Measurements from ENCODE around the gene DNAH9. TPM values are rescaled to one million over a fixed set of nuclear protein-coding genes. Genes with fewer than 3 reads are reported as not detected.

DNAH9 gene
- total RNA-seq, 1 experiment from 2014 or later, result 0.22 TPM

DNA sequence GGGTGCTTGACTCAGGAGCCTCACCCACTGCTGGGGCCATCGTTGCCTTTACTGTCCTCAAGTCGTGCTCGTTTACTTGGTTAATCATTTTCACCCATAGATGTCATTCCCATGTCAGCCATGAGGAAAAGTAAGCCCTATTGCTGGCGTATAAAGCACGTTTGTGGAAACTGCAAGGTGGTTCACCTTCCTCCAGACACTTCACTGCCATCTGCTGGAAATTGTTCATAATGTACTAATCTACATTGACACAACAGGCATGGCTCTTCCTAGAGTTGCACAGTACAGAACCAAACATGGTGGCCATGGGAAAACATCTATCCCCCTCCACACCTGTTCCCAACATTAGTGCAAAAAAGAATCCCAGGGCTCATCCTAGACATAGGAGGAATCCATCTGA lies 282.4 kb downstream of the DNAH9 start:
- Histone ChIP-seq H2BK20ac (ENCODE audit: low read depth, low read length, poor library complexity, severe bottlenecking) (no peak overlapping the region), H2BK120ac (ENCODE audit: low read depth, low read length, poor library complexity, severe bottlenecking) (no peak overlapping the region), H3K9me3 (ENCODE audit: control insufficient read depth, low read depth, low read length) (no peaks in the 10 kb centered on the region), H3K79me1 (ENCODE audit: insufficient read depth, low read depth, low read length, poor library complexity, severe bottlenecking) (no peaks in the 10 kb centered on the region), H2AK5ac (ENCODE audit: insufficient read length, low read length) (no peak overlapping the region), H3K56ac (ENCODE audit: insufficient read length, low read depth, low read length) (no peak overlapping the region), H3K4ac (ENCODE audit: low read depth, low read length) (no peak overlapping the region), H2BK15ac (ENCODE audit: low read depth, low read length) (no peak overlapping the region), H4K91ac (ENCODE audit: insufficient read length, low read depth, low read length) (no peak overlapping the region), H3K79me2 (ENCODE audit: insufficient read depth, low read length) (no peaks in the 10 kb centered on the region), H3K18ac (ENCODE audit: insufficient read length, low read depth, low read length) (no peak overlapping the region), H4K8ac (replicated peaks; ENCODE audit: insufficient read length, low read depth, low read length) (no peak overlapping the region), H3K4me1 (ENCODE audit: insufficient read depth, low read length) (no peaks in the 10 kb centered on the region), H2BK12ac (ENCODE audit: insufficient read length, low read depth, low read length) (no peak overlapping the region), H2BK5ac (ENCODE audit: insufficient read length, low read length) (no peak overlapping the region), H3K27ac (ENCODE audit: insufficient read length, low read depth, low read length) (no peak overlapping the region), H3K4me2 (ENCODE audit: insufficient read depth, insufficient read length, low read length) (no peak overlapping the region), H2AFZ (ENCODE audit: low read length) (no peak overlapping the region), H3K9ac (ENCODE audit: extremely low read depth, insufficient read length, low read length) (no peak overlapping the region), H4K5ac (ENCODE audit: insufficient read length, low read depth, low read length) (no peak overlapping the region), H3K23ac (ENCODE audit: insufficient read length, low read depth, low read length) (no peak overlapping the region), H3K23me2 (ENCODE audit: insufficient read length, low read depth, low read length, poor library complexity, severe bottlenecking) (no peaks in the 10 kb centered on the region), H3K14ac (ENCODE audit: insufficient read depth, low read length) (no peak overlapping the region), H3K27me3 (ENCODE audit: insufficient read depth, low read length) (no peaks in the 10 kb centered on the region), H4K20me1 (ENCODE audit: control insufficient read depth, insufficient read depth, insufficient read length) (no peaks in the 10 kb centered on the region), H3T11ph (ENCODE audit: low read length) (no peak overlapping the region)
- no peaks in the 10 kb centered on the region for H3K4me1 Mint-ChIP-seq
- H3K9me3 Mint-ChIP-seq, result no peaks in the 10 kb centered on the region
- no peak overlapping the region for H3K4me3 Mint-ChIP-seq
- WGBS (ENCODE audit: extremely low coverage, insufficient read length, low lambda C conversion rate), result no CpG with 5 or more reads among the region's 5 CpGs
- no peak overlapping the region; a peak in 1 of 7 replicates for H3K27ac Mint-ChIP-seq
- no peak for DNase-seq
- no peaks in the 10 kb centered on the region for H3K36me3 Mint-ChIP-seq (ENCODE audit: insufficient read depth in 1 of 3, low read depth in 3 of 3)
- no peaks in the 10 kb centered on the region; the same call in 1 of the 2 replicates for H3K27me3 Mint-ChIP-seq (ENCODE audit: low read depth)
- TF ChIP-seq, protein P1, sequence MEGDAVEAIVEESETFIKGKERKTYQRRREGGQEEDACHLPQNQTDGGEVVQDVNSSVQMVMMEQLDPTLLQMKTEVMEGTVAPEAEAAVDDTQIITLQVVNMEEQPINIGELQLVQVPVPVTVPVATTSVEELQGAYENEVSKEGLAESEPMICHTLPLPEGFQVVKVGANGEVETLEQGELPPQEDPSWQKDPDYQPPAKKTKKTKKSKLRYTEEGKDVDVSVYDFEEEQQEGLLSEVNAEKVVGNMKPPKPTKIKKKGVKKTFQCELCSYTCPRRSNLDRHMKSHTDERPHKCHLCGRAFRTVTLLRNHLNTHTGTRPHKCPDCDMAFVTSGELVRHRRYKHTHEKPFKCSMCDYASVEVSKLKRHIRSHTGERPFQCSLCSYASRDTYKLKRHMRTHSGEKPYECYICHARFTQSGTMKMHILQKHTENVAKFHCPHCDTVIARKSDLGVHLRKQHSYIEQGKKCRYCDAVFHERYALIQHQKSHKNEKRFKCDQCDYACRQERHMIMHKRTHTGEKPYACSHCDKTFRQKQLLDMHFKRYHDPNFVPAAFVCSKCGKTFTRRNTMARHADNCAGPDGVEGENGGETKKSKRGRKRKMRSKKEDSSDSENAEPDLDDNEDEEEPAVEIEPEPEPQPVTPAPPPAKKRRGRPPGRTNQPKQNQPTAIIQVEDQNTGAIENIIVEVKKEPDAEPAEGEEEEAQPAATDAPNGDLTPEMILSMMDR (conservative IDR thresholded peaks at IDR 0.05), result peak; percentile 47; the same call in 2 of the 3 replicates
